CD1c-positive myeloid dendritic cell (primary cell): Measurements from ENCODE around the gene HYCC1.
"Not testable (repeated sequence)": the region's sequence is repeated elsewhere in the genome, so short reads cannot be mapped to it uniquely, and the experiment has no call there.

Source experiments
- DNase-seq: peaks from one replicate; pipeline ENCODE4 v3.0.0-alpha.2; 2016; ENCODE audit errors: extremely low spot score

HYCC1 gene

DNA sequence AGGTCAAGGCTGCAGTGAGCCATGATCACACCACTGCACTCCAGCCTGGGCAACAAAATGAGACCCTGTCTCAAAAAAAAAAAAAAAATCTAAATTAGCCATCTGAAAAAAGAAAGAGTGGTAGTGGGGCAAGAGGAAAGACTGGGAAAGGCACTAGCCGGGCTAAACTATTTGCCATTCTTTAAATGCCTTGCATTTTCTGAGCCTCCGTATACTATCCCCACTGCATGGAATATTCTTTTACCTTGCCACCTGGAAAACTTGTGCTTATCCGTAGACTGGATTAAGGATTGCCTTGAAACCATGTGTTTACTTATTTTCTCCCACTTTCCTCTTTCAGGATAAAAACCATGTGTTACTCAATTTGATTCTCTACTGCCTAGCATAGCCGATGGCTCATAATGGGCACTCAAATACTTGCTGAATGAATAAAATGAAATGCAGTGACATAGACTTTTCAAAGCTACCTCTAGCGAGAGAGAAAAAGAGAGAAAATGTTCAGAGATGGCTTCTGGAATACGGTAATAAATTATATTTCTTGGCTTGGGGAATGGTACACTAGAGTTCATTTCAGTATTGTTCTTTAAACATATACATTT, 30.6 kb downstream of the HYCC1 start:
- no peak for DNase-seq

DNA sequence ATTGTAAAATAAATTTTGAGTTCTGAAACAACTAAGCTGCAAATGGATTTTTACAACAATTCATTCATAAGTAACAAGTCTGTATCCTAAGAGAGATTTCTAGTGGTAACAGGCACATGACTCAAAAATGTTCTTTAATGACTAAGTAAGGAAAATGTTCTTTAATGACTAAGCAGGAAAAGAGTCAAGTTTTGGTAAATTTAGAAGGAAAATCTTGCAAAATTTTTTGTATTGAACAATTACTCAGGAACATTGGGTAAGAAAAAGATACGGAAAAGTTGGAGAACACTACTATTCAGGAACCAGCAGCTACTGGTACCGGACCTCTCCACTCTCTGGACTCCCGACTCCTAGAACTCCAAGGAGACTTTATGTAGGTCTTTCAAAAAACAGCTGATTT, 33.5 kb downstream of the HYCC1 start:
- DNase-seq = no peak

DNA sequence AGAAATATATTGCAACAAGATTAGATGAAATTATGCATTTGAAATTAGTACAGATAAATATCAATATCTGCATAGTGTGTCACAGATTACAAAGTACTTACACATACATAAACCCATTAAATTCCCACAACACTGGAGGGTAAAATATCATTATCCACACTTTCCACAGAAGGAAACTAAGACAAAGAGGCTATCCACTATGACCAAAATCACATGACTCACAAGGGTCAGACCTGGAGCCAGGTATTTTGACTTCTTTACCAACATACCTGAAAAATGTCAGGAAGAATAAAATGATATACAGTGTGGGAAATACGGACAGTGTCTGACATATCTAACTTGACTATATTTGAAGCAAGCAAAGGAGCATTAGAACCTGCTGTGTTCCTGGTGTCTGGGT, 34.1 kb downstream of the HYCC1 start:
- no peak for DNase-seq

DNA sequence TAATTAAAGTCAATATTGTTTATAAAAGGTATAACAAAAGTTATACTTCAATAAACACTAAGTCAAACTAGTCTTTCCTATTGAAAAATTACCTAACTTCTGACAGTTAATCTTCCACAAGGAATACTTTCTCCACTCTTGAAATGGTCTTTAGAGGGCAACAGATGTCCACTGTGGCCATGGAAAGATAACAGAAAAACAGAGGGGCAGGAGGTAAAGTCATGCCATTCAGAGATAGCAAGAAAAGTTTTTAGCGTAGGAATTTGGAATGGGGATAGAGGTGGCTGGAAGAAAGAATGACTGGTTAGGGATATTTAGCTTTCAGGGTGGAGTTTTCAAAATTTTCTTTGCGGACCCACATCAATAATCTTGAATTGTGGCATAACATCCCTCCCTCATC, 34.7 kb downstream of the HYCC1 start:
- no peak for DNase-seq

DNA sequence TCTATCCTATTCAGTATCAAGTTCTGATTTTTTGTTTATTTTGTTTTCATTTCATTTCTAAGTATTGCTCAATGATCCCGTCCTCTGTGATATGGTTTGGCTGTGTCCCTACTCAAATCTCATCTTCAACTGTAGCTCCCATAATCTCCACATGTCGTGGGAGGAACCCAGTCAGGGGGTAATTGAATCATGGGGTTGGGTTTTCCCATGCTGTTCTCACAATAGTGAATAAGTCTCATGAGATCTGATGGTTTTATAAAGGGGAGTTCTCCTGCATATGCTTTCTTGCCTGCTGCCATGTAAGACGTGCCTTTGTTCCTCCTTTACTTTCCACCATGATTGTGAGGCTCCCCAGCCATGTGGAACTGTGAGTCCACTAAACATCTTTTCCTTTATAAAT, 39.3 kb downstream of the HYCC1 start:
- DNase-seq = not testable (repeated sequence)

DNA sequence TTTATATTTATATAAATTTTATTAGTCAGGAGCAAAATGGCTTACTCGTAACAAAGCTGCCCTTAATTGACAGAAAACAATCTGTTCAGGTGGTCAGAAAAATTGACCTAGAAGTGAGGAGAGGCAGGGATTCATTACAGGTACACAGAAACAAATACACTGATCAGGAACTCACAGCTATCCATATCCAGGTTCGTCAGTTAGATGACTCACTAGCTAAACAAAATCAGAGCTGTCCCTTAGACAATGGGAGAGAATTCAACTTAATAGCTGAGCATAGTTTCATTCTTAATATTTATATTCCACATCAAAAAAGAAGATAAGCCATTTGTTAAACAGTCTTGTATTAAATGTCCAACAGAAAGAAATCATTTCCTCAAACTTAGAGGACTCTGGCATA, 41.7 kb downstream of the HYCC1 start:
- DNase-seq = no peak

DNA sequence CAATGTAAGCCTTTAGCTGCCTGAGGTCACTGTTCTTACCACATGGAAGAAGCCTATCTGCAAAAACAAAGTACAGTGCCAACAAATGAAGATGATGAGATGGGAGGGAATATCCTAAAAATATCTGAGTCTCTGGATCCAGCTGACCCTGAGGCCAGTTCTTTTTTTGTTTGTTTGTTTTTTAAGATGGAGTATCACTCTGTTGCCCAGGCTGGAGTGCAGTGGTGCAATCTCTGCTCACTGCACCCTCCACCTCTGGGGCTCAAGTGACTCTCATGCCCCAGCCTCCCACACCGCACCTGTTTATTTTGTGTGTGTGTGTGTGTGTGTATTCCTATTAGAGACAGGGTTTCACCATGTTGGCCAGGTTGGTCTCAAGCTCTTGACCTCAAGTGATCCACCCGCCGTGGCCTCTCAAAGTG, 44.9 kb downstream of the HYCC1 start:
- DNase-seq = no peak
